NT2/D1 (cell line): Measurements from ENCODE around the gene SCRN2.

ENCODE experiments used
- SUZ12 ChIP-seq: IDR thresholded peaks from 2 replicates; pipeline ENCODE4 v1.6.1; 2011; ENCODE audit not compliant: insufficient read length, insufficient read depth; ENCODE audit errors: extremely low read depth
- YY1 ChIP-seq: IDR thresholded peaks from 2 replicates; pipeline ENCODE4 v1.6.1; 2011; ENCODE audit not compliant: insufficient read length, insufficient read depth
- ZNF274 ChIP-seq: IDR thresholded peaks from 2 replicates; pipeline ENCODE4 v1.6.1; 2011; ENCODE audit warnings: mild to moderate bottlenecking, low read depth, low read length

DNA sequence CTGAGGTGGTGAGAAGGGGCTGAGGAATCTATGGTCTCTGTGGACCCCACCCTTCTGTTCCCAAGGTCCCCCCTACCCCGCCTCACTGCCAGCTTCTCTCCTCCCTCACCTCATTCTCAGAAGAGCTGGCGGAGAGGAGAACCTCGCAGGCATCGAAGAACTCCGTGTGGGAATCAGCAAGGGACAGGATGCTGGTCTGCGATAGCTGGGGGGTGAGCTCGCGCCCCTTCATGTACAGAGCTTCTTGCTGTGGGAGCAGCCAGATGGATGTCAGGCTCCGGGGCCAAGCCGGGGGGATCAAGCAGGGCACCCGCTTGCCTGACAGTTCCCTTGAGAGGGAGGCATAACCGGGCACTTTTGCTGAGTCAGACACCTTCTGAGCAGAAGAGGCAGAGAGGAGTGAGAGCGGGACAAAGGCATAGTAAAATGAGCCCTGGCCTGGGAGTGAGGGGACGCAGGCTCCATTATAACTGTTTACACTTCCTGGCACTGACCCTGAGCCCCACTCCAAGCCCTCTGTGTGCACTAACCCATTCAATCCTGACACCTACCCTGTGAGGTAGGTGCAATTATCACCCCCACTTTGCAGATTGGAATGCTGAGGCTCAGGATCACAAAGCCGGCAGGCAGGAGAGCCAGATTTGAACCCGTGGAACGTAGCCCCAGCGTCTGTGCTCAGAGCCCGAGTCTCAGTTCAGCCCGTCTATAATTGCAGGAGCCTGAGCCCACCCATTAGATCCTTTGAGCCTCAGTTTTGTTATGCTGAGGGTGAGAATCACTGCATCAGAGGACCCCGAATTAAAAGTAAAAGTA lies 25.8 kb downstream of the SCRN2 start:
- TF ChIP-seq SUZ12 (no peak), ZNF274 (no peak), YY1 (no peak)
